C4-2B (cell line): Measurements from ENCODE around the gene SWAP70.

Experiments
- ZFX ChIP-seq: fragments of 450-650 bp; IDR thresholded peaks from 2 replicates; pipeline ENCODE4 v1.6.1; 2017
- TF ChIP-seq, protein P1 (sequence below): fragments of 450-650 bp; conservative IDR thresholded peaks from 2 replicates; pipeline ENCODE4 v1.5.1; 2017; ENCODE audit warnings: mild to moderate bottlenecking

DNA sequence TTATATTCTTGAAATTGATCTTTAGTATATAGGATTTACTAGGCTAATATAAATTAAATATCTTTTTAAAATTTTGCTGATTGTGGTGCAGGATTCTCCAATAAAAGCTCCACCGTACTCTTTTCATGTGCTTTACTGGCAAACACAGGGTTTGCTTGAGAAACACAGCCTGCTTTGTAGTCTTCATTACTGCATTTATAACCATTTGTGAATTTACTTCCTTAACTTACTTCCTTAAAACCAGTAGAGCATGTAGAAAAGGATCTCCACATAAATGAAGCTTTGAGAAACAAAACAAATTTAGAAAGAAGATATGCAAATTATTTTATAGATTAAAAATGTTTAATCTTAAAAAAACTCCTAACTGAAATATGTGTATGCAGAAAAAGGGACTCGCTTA, 28.8 kb downstream of the SWAP70 start:
- TF ChIP-seq, protein P1, sequence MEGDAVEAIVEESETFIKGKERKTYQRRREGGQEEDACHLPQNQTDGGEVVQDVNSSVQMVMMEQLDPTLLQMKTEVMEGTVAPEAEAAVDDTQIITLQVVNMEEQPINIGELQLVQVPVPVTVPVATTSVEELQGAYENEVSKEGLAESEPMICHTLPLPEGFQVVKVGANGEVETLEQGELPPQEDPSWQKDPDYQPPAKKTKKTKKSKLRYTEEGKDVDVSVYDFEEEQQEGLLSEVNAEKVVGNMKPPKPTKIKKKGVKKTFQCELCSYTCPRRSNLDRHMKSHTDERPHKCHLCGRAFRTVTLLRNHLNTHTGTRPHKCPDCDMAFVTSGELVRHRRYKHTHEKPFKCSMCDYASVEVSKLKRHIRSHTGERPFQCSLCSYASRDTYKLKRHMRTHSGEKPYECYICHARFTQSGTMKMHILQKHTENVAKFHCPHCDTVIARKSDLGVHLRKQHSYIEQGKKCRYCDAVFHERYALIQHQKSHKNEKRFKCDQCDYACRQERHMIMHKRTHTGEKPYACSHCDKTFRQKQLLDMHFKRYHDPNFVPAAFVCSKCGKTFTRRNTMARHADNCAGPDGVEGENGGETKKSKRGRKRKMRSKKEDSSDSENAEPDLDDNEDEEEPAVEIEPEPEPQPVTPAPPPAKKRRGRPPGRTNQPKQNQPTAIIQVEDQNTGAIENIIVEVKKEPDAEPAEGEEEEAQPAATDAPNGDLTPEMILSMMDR = no peak
- TF ChIP-seq ZFX = no peak
